HCT116 (cell line): ENCODE results near the gene PCDHGA2. TPM values are rescaled to one million over a fixed set of nuclear protein-coding genes. Genes with fewer than 3 reads are reported as not detected.

Experiments
- ATAC-seq: fragments of 200-7000 bp; cut with Tn5 transposase; 2 replicates; pipeline ENCODE4 v1.9.1; 2020; ENCODE audit warnings: mild to moderate bottlenecking, moderate library complexity
- BruUV-seq: library from RNA; stranded (reverse); fragments of 400-500 nt; replicated peaks from 2 replicates; lab custom pipeline; 2021; lab: Mats Ljungman, UMichigan
- CTCF ChIA-PET: fragments of 300-600 bp; sonication (Branson Sonifier 250); formaldehyde crosslinking; loops from one replicate; lab custom pipeline; 2021; ENCODE audit warnings: antibody characterized with exemption; lab: Charles Lee
- POLR2A ChIA-PET: fragments of 300-600, 350-600 bp; sonication (Branson Sonifier 250); formaldehyde crosslinking; loops from one replicate; lab custom pipeline; 2021; ENCODE audit warnings: antibody characterized with exemption; lab: Charles Lee
- RAD21 ChIA-PET, 2 experiments: fragments of 300-600 bp; sonication (Branson Sonifier 250); formaldehyde crosslinking; loops; one replicate each; lab custom pipeline; 2023; ENCODE audit warnings: low total read pairs in 2 of 2; ENCODE audit not compliant: uncharacterized antibody in 2 of 2, unreplicated experiment in 2 of 2, low non-redundant PET in 1 of 2; lab: Charles Lee
- DNase-seq: peaks from one replicate; pipeline ENCODE4 v3.0.0-alpha.2; 2010; ENCODE audit warnings: low read depth, low spot score
- H2AFZ ChIP-seq: fragments of 200-600 bp; shearing (Covaris generic), sonication (generic); 2 replicates; pipeline ENCODE4 v1.6.1; 2017; ENCODE audit warnings: low read depth, mixed run types, mixed read lengths, antibody characterized with exemption, low read length; ENCODE audit not compliant: poor library complexity, severe bottlenecking
- H3K27ac ChIP-seq: 2 replicates; pipeline ENCODE4 v1.5.1; 2012; ENCODE audit warnings: low read depth, low read length
- H3K27me3 ChIP-seq: fragments of 200-600 bp; sonication (generic); 2 replicates; pipeline ENCODE4 v1.6.1; 2016; ENCODE audit warnings: mixed run types, low read length, mixed read lengths; ENCODE audit not compliant: insufficient read depth
- H3K36me3 ChIP-seq, 2 experiments: fragments of 200-500 bp in 1 of 2; fragments of 200-600 bp in 1 of 2; sonication (Bioruptor generic) in 1 of 2; sonication (generic) in 1 of 2; 2 replicates each; pipeline versions ENCODE4 v1.5.1 to v1.6.1; 2014 to 2016; ENCODE audit warnings: low read length in 2 of 2, inconsistent platforms in 1 of 2, mixed read lengths in 1 of 2, mixed run types in 1 of 2; ENCODE audit not compliant: insufficient read depth in 2 of 2, control insufficient read depth in 1 of 2
- H3K4me1 ChIP-seq, 2 experiments: fragments of 200-600 bp in 1 of 2; sonication (generic) in 1 of 2; 2 replicates each; pipeline versions ENCODE4 v1.5.1 to v1.6.1; 2012 to 2017; ENCODE audit warnings: low read length in 2 of 2, inconsistent platforms in 1 of 2, mild to moderate bottlenecking in 1 of 2, mixed read lengths in 1 of 2, mixed run types in 1 of 2, moderate library complexity in 1 of 2; ENCODE audit not compliant: insufficient read depth in 2 of 2, control insufficient read depth in 1 of 2
- H3K4me2 ChIP-seq: fragments of 200-600 bp; sonication (generic); 2 replicates; pipeline ENCODE4 v1.6.1; 2017; ENCODE audit warnings: mixed run types, low read length, mixed read lengths
- H3K4me3 ChIP-seq, 2 experiments: fragments of 200-600 bp in 1 of 2; sonication (generic) in 1 of 2; replicated peaks in 1 of 2; 2 replicates each; pipeline ENCODE4 v1.5.1; 2011 to 2016; ENCODE audit warnings: low read length in 2 of 2, control low read depth in 1 of 2, low read depth in 1 of 2, mild to moderate bottlenecking in 1 of 2, mixed read lengths in 1 of 2, mixed run types in 1 of 2
- H3K79me2 ChIP-seq: fragments of 200-600 bp; sonication (generic); 2 replicates; pipeline ENCODE4 v1.6.1; 2017; ENCODE audit warnings: mild to moderate bottlenecking, mixed run types, low read length, moderate library complexity, mixed read lengths; ENCODE audit not compliant: insufficient read depth
- H3K9ac ChIP-seq: fragments of 200-600 bp; sonication (generic); 2 replicates; pipeline ENCODE4 v1.6.1; 2016; ENCODE audit warnings: low read length, mixed read lengths
- H3K9me2 ChIP-seq: fragments of 200-600 bp; sonication (generic), shearing (Covaris generic); 2 replicates; pipeline ENCODE4 v1.6.1; 2017; ENCODE audit warnings: mixed run types, mild to moderate bottlenecking, moderate library complexity; ENCODE audit not compliant: insufficient read depth
- H3K9me3 ChIP-seq, 2 experiments: fragments of 200-500 bp in 1 of 2; fragments of 200-600 bp in 1 of 2; sonication (Bioruptor generic) in 1 of 2; sonication (generic) in 1 of 2; 2 replicates each; pipeline ENCODE4 v1.6.1; 2014 to 2017; ENCODE audit warnings: low read length in 2 of 2, mixed read lengths in 2 of 2, inconsistent platforms in 1 of 2, low read depth in 1 of 2, mild to moderate bottlenecking in 1 of 2, mixed run types in 1 of 2, moderate library complexity in 1 of 2; ENCODE audit not compliant: control insufficient read depth in 1 of 2, insufficient read depth in 1 of 2
- H4K20me1 ChIP-seq: fragments of 200-600 bp; sonication (generic), shearing (Covaris generic); 2 replicates; pipeline ENCODE4 v1.6.1; 2017; ENCODE audit warnings: mixed run types, mild to moderate bottlenecking, moderate library complexity; ENCODE audit not compliant: insufficient read depth
- CBX3 ChIP-seq: IDR thresholded peaks from 2 replicates; pipeline ENCODE4 v1.6.1; 2012; ENCODE audit warnings: low read depth
- CEBPB ChIP-seq: IDR thresholded peaks from 2 replicates; pipeline ENCODE4 v1.6.1; 2012; ENCODE audit warnings: low read depth
- EGR1 ChIP-seq: IDR thresholded peaks from 2 replicates; pipeline ENCODE4 v1.6.1; 2012; ENCODE audit warnings: low read depth
- ELF1 ChIP-seq: IDR thresholded peaks from 2 replicates; pipeline ENCODE4 v1.6.1; 2012; ENCODE audit warnings: low read depth, borderline replicate concordance
- EZH2 ChIP-seq: fragments of 200-600 bp; sonication (generic); IDR thresholded peaks from 2 replicates; pipeline ENCODE4 v1.6.1; 2017; ENCODE audit warnings: antibody characterized with exemption, mixed run types
- EZH2phosphoT487 ChIP-seq: fragments of 200-600 bp; IDR thresholded peaks from 2 replicates; pipeline ENCODE4 v1.6.1; 2018; ENCODE audit warnings: antibody characterized with exemption, borderline replicate concordance
- FOSL1 ChIP-seq: IDR thresholded peaks from 2 replicates; pipeline ENCODE4 v1.6.1; 2012; ENCODE audit warnings: low read depth
- POLR2A ChIP-seq: IDR thresholded peaks from 2 replicates; pipeline ENCODE4 v1.7.0; 2011; ENCODE audit warnings: borderline replicate concordance; ENCODE audit not compliant: insufficient read depth, insufficient read length; ENCODE audit errors: extremely low read depth
- RAD21 ChIP-seq: IDR thresholded peaks from 2 replicates; pipeline ENCODE4 v1.6.1; 2012; ENCODE audit warnings: low read depth, mild to moderate bottlenecking
- SIN3A ChIP-seq: IDR thresholded peaks from 2 replicates; pipeline ENCODE4 v1.6.1; 2012; ENCODE audit warnings: low read depth
- SP1 ChIP-seq: IDR thresholded peaks from 2 replicates; pipeline ENCODE4 v1.6.1; 2012; ENCODE audit warnings: low read depth
- SRF ChIP-seq: IDR thresholded peaks from 2 replicates; pipeline ENCODE4 v1.6.1; 2012; ENCODE audit warnings: low read depth
- YY1 ChIP-seq: IDR thresholded peaks from 2 replicates; pipeline ENCODE4 v1.6.1; 2011; ENCODE audit warnings: low read length, low read depth, moderate library complexity, mild to moderate bottlenecking; ENCODE audit not compliant: insufficient replicate concordance; ENCODE audit errors: extremely low read depth
- ZFX ChIP-seq: fragments of 450-650 bp; IDR thresholded peaks from 2 replicates; pipeline ENCODE4 v1.6.1; 2017
- intact Hi-C: fragments of 100-400 bp; cut with micrococcal nuclease; formaldehyde crosslinking; loops from 2 replicates; pipeline ENCODE4 v1.10.0; 2022
- total RNA-seq: library from RNA; stranded (reverse); gene quantifications from one replicate; pipeline ENCODE4 v1.2.1, GENCODE V29; 2021; ENCODE audit not compliant: unreplicated experiment
- TF ChIP-seq, protein P1 (sequence below), 3 experiments: fragments of 200-600 bp in 1 of 3; sonication (generic) in 1 of 3; IDR thresholded peaks in 2 of 3; conservative IDR thresholded peaks in 1 of 3; 2 replicates each; pipeline ENCODE4 v1.5.1; 2012 to 2017; ENCODE audit warnings: low read depth in 2 of 3, low read length in 2 of 3, antibody characterized with exemption in 1 of 3, borderline replicate concordance in 1 of 3, control low read depth in 1 of 3, mild to moderate bottlenecking in 1 of 3, mixed read lengths in 1 of 3, mixed run types in 1 of 3, moderate library complexity in 1 of 3; ENCODE audit not compliant: insufficient read depth in 1 of 3
- TF ChIP-seq, protein P2 (sequence below): IDR thresholded peaks from 2 replicates; pipeline ENCODE4 v1.6.1; 2012
- TF ChIP-seq, protein P3 (sequence below): IDR thresholded peaks from 2 replicates; pipeline ENCODE4 v1.6.1; 2012; ENCODE audit warnings: low read depth
- TF ChIP-seq, protein P4 (sequence below): IDR thresholded peaks from 2 replicates; pipeline ENCODE4 v1.6.1; 2012

The PCDHGA2 gene
- total RNA-seq, 1 experiment from 2014 or later: not detected

GRCh38 chr5:141362719-141363118 lies 24.2 kb downstream of the PCDHGA2 start (continued):
- TF ChIP-seq, protein P1, sequence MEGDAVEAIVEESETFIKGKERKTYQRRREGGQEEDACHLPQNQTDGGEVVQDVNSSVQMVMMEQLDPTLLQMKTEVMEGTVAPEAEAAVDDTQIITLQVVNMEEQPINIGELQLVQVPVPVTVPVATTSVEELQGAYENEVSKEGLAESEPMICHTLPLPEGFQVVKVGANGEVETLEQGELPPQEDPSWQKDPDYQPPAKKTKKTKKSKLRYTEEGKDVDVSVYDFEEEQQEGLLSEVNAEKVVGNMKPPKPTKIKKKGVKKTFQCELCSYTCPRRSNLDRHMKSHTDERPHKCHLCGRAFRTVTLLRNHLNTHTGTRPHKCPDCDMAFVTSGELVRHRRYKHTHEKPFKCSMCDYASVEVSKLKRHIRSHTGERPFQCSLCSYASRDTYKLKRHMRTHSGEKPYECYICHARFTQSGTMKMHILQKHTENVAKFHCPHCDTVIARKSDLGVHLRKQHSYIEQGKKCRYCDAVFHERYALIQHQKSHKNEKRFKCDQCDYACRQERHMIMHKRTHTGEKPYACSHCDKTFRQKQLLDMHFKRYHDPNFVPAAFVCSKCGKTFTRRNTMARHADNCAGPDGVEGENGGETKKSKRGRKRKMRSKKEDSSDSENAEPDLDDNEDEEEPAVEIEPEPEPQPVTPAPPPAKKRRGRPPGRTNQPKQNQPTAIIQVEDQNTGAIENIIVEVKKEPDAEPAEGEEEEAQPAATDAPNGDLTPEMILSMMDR (IDR thresholded peaks at IDR 0.05 in 2 of 3, conservative IDR thresholded peaks at IDR 0.05 in 1 of 3; ENCODE audit: borderline replicate concordance in 1 of 3, insufficient read depth in 1 of 3, low read depth in 2 of 3, low read length in 2 of 3): no peak
- TF ChIP-seq EGR1 (no peak), ZFX (no peak), ELF1 (no peak), SIN3A (no peak), RAD21 (no peak), CBX3 (no peak), YY1 (no peak)
- TF ChIP-seq, protein P2, sequence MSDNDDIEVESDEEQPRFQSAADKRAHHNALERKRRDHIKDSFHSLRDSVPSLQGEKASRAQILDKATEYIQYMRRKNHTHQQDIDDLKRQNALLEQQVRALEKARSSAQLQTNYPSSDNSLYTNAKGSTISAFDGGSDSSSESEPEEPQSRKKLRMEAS: no peak

GRCh38 chr5:141363952-141364660 lies 25.5 kb downstream of the PCDHGA2 start, which contains the start of gene PCDHGA5:
Gene PCDHGA5, plus strand, starts transcription at chr5:141364162. Its CDS starts 169 bp downstream, at chr5:141364331.
- intact Hi-C loops: no loop called here
- no peak within 1 kb of the TSS for H3K4me2 ChIP-seq
- H3K27ac ChIP-seq: no peak within 1 kb of the TSS
- ChIA-PET RAD21 (no interaction called here), POLR2A (no interaction called here), CTCF (interaction anchor here (1.0 to 1.1 kb wide), 2 partner anchors 44 to 200 kb away, joined by 3 read pairs; partner anchors contain the start of gene TAF7)
- H3K27me3 ChIP-seq: no peaks in the 10 kb centered on the region
- no peak for DNase-seq
- no peak within 1 kb of the TSS for H2AFZ ChIP-seq
- ATAC-seq: no peak
- H4K20me1 ChIP-seq: no peaks in the 10 kb centered on the region
- no peaks in the 10 kb centered on the region for H3K36me3 ChIP-seq
- H3K4me1 ChIP-seq: no peaks in the 10 kb centered on the region
- no peaks in the 10 kb centered on the region for H3K9me2 ChIP-seq
- no peak within 1 kb of the TSS for H3K4me3 ChIP-seq
- TF ChIP-seq FOSL1 (no peak), RAD21 (no peak), ELF1 (no peak), SRF (no peak), EZH2phosphoT487 (no peak), POLR2A (no peak), CEBPB (no peak), CBX3 (no peak), EZH2 (no peak), SP1 (no peak)
- TF ChIP-seq, protein P3, sequence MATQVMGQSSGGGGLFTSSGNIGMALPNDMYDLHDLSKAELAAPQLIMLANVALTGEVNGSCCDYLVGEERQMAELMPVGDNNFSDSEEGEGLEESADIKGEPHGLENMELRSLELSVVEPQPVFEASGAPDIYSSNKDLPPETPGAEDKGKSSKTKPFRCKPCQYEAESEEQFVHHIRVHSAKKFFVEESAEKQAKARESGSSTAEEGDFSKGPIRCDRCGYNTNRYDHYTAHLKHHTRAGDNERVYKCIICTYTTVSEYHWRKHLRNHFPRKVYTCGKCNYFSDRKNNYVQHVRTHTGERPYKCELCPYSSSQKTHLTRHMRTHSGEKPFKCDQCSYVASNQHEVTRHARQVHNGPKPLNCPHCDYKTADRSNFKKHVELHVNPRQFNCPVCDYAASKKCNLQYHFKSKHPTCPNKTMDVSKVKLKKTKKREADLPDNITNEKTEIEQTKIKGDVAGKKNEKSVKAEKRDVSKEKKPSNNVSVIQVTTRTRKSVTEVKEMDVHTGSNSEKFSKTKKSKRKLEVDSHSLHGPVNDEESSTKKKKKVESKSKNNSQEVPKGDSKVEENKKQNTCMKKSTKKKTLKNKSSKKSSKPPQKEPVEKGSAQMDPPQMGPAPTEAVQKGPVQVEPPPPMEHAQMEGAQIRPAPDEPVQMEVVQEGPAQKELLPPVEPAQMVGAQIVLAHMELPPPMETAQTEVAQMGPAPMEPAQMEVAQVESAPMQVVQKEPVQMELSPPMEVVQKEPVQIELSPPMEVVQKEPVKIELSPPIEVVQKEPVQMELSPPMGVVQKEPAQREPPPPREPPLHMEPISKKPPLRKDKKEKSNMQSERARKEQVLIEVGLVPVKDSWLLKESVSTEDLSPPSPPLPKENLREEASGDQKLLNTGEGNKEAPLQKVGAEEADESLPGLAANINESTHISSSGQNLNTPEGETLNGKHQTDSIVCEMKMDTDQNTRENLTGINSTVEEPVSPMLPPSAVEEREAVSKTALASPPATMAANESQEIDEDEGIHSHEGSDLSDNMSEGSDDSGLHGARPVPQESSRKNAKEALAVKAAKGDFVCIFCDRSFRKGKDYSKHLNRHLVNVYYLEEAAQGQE: no peak
- TF ChIP-seq, protein P4, sequence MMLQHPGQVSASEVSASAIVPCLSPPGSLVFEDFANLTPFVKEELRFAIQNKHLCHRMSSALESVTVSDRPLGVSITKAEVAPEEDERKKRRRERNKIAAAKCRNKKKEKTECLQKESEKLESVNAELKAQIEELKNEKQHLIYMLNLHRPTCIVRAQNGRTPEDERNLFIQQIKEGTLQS: no peak
- TF ChIP-seq, protein P2: no peak
- no TSS peak for BruUV-seq
- H3K9me3 ChIP-seq: peaks cover 5 to 6% of the 10 kb centered on the region in 2 experiments; a peak in 2 of 4 replicates
- no peak within 1 kb of the TSS for H3K9ac ChIP-seq
- H3K79me2 ChIP-seq: no peaks in the 10 kb centered on the region
